Mammary microvascular endothelial cell (primary cell): Measurements from ENCODE around the gene TRMT1L. TPM values are rescaled to one million over a fixed set of nuclear protein-coding genes. Genes with fewer than 3 reads are reported as not detected.

Experiments
- total RNA-seq: library from RNA; depleted of rRNA; stranded (reverse); fragments of >200 nt; gene quantifications from 2 replicates; pipeline ENCODE4 v1.2.3, GENCODE V29; 2015

The TRMT1L gene, protein sequence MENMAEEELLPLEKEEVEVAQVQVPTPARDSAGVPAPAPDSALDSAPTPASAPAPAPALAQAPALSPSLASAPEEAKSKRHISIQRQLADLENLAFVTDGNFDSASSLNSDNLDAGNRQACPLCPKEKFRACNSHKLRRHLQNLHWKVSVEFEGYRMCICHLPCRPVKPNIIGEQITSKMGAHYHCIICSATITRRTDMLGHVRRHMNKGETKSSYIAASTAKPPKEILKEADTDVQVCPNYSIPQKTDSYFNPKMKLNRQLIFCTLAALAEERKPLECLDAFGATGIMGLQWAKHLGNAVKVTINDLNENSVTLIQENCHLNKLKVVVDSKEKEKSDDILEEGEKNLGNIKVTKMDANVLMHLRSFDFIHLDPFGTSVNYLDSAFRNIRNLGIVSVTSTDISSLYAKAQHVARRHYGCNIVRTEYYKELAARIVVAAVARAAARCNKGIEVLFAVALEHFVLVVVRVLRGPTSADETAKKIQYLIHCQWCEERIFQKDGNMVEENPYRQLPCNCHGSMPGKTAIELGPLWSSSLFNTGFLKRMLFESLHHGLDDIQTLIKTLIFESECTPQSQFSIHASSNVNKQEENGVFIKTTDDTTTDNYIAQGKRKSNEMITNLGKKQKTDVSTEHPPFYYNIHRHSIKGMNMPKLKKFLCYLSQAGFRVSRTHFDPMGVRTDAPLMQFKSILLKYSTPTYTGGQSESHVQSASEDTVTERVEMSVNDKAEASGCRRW
- 11.7 and 14.6 TPM in 2 replicates for total RNA-seq

GRCh38 chr1:185156854-185157598 lies at the start of gene TRMT1L, which contains the start of gene SWT1:
TRMT1L (minus strand) TSS chr1:185156953; CDS start chr1:185156712, 241 bp downstream.
SWT1 (plus strand) TSS chr1:185157167; CDS start chr1:185160842, 3,675 bp downstream.

Other genes with a start within 250 kb of the TRMT1L start
- gene NIBAN1, start 182.4 kb downstream of the TRMT1L start, total RNA-seq, result 19.1 and 19.3 TPM in 2 replicates
- 11.5 and 12.9 TPM in 2 replicates for gene RNF2, start 111.4 kb downstream of the TRMT1L start, total RNA-seq
- 3.8 and 4.5 TPM in 2 replicates for gene SWT1, start 214 bp upstream of the TRMT1L start, total RNA-seq
- gene IVNS1ABP, start 160.3 kb upstream of the TRMT1L start, total RNA-seq, result 35.8 and 42.6 TPM in 2 replicates